ENCODE data around the gene PDGFC.

The PDGFC gene

GRCh38 chr4:156971676-156972378 lies at the start of gene PDGFC:
Gene PDGFC (minus strand): TSS chr4:156971799. CDS start chr4:156970903, 896 bp downstream.
- DNase-seq (ENCODE audit: low read depth), result no peak
- peak within 1 kb of the TSS; percentile 78 for H3K4me3 ChIP-seq (ENCODE audit: control insufficient read depth, low read depth, low read length)
- peak; percentile 41 for TF ChIP-seq CTCF (IDR thresholded peaks at IDR 0.05; ENCODE audit: control insufficient read depth, insufficient read depth, low read depth, low read length, missing control alignments)

- DNase-seq (ENCODE audit: low read depth), result no peak
- TF ChIP-seq CTCF (IDR thresholded peaks at IDR 0.05; ENCODE audit: control insufficient read depth, insufficient read depth, low read depth, low read length, missing control alignments), result no peak
- H3K4me3 ChIP-seq (ENCODE audit: control insufficient read depth, low read depth, low read length), result no peak overlapping the region
These were observed 49.3 kb upstream of the PDGFC start for GRCh38 chr4:157020882-157021281.

- DNase-seq (ENCODE audit: low read depth), result no peak
- TF ChIP-seq CTCF (IDR thresholded peaks at IDR 0.05; ENCODE audit: control insufficient read depth, insufficient read depth, low read depth, low read length, missing control alignments), result no peak
- no peak overlapping the region for H3K4me3 ChIP-seq (ENCODE audit: control insufficient read depth, low read depth, low read length)
These were observed 47.4 kb upstream of the PDGFC start for GRCh38 chr4:157018920-157019490.

- TF ChIP-seq CTCF (IDR thresholded peaks at IDR 0.05; ENCODE audit: control insufficient read depth, insufficient read depth, low read depth, low read length, missing control alignments), result peak; percentile 21
- DNase-seq (ENCODE audit: low read depth), result peak; percentile 74
- H3K4me3 ChIP-seq (ENCODE audit: control insufficient read depth, low read depth, low read length), result no peak overlapping the region
These were observed 43.3 kb upstream of the PDGFC start for GRCh38 chr4:157014621-157015591.

- H3K4me3 ChIP-seq (ENCODE audit: control insufficient read depth, low read depth, low read length), result no peak overlapping the region
- TF ChIP-seq CTCF (IDR thresholded peaks at IDR 0.05; ENCODE audit: control insufficient read depth, insufficient read depth, low read depth, low read length, missing control alignments), result no peak
- no peak for DNase-seq (ENCODE audit: low read depth)
These were observed 42.1 kb upstream of the PDGFC start for GRCh38 chr4:157013656-157014055.

GRCh38 chr4:157012781-157013180 lies 41.2 kb upstream of the PDGFC start:
- peak; percentile 45 for DNase-seq (ENCODE audit: low read depth)
- H3K4me3 ChIP-seq (ENCODE audit: control insufficient read depth, low read depth, low read length), result no peak overlapping the region
- TF ChIP-seq CTCF (IDR thresholded peaks at IDR 0.05; ENCODE audit: control insufficient read depth, insufficient read depth, low read depth, low read length, missing control alignments), result no peak
